Bronchial epithelial cell (primary cell): ENCODE data around the gene ESR1. TPM values are rescaled to one million over a fixed set of nuclear protein-coding genes. Genes with fewer than 3 reads are reported as not detected.

ENCODE experiments used
- DNase-seq: peaks from one replicate; pipeline ENCODE4 v3.0.0-alpha.2; 2010; ENCODE audit warnings: low read depth
- FAIRE-seq: peaks from 2 replicates; lab custom pipeline; 2011; peaks lifted over from hg19 to GRCh38; lab: Jason Lieb, UNC
- H3K27me3 ChIP-seq: 2 replicates; pipeline ENCODE4 v1.5.1; 2011; ENCODE audit warnings: low read length; ENCODE audit not compliant: control insufficient read depth, insufficient read depth
- H3K36me3 ChIP-seq: 2 replicates; pipeline ENCODE4 v1.5.1; 2011; ENCODE audit warnings: low read length; ENCODE audit not compliant: control insufficient read depth, insufficient read depth
- H3K4me3 ChIP-seq: 2 replicates; pipeline ENCODE4 v1.5.1; 2011; ENCODE audit warnings: mild to moderate bottlenecking, low read depth, low read length, control low read depth
- CTCF ChIP-seq: IDR thresholded peaks from 2 replicates; pipeline ENCODE4 v1.5.1; 2011; ENCODE audit warnings: mild to moderate bottlenecking, moderate library complexity, low read length, control low read depth, inconsistent platforms; ENCODE audit not compliant: insufficient read depth, severe bottlenecking
- total RNA-seq: library from RNA; depleted of rRNA; stranded (reverse); fragments of >200 nt; gene quantifications from 2 replicates; pipeline ENCODE4 v1.2.1, GENCODE V29; 2014

Gene ESR1
- total RNA-seq, 1 donor from 2014 or later: under 0.01 TPM

GRCh38 chr6:152096863-152097496 is 289.5 kb downstream of the ESR1 start:
- DNase-seq (peak; percentile 87), FAIRE-seq (no peak)
- Histone ChIP-seq H3K4me3 (no peak overlapping the region), H3K27me3 (no peaks in the 10 kb centered on the region), H3K36me3 (no peaks in the 10 kb centered on the region)
- no peak for TF ChIP-seq CTCF

DNA sequence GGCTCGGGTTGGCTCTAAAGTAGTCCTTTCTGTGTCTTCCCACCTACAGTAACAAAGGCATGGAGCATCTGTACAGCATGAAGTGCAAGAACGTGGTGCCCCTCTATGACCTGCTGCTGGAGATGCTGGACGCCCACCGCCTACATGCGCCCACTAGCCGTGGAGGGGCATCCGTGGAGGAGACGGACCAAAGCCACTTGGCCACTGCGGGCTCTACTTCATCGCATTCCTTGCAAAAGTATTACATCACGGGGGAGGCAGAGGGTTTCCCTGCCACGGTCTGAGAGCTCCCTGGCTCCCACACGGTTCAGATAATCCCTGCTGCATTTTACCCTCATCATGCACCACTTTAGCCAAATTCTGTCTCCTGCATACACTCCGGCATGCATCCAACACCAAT is 291.2 kb downstream of the ESR1 start:
- no peak for DNase-seq
- H3K27me3 ChIP-seq: no peaks in the 10 kb centered on the region
- no peak for TF ChIP-seq CTCF

GRCh38 chr6:152099446-152100182 is 292.1 kb downstream of the ESR1 start:
- DNase-seq (peak; percentile 63), FAIRE-seq (no peak)
- no peaks in the 10 kb centered on the region for H3K36me3 ChIP-seq
- no peak overlapping the region for H3K4me3 ChIP-seq
- no peak for TF ChIP-seq CTCF
- H3K27me3 ChIP-seq: no peaks in the 10 kb centered on the region

More for the DNA sequence above, 291.2 kb downstream of the ESR1 start:
- Histone ChIP-seq H3K4me3 (no peak overlapping the region), H3K36me3 (no peaks in the 10 kb centered on the region)
- FAIRE-seq: no peak

GRCh38 chr6:152100183-152100618 is 292.7 kb downstream of the ESR1 start:
- FAIRE-seq (no peak), DNase-seq (peak; percentile 72)
- Histone ChIP-seq H3K36me3 (no peaks in the 10 kb centered on the region), H3K4me3 (no peak overlapping the region), H3K27me3 (no peaks in the 10 kb centered on the region)
- TF ChIP-seq CTCF: no peak

- H3K36me3 ChIP-seq: no peaks in the 10 kb centered on the region
- TF ChIP-seq CTCF: no peak
- no peaks in the 10 kb centered on the region for H3K27me3 ChIP-seq
- H3K4me3 ChIP-seq: no peak overlapping the region
- DNase-seq (no peak), FAIRE-seq (no peak)
Measured at GRCh38 chr6:152107973-152108372, 300.5 kb downstream of the ESR1 start.
